ENCODE measurements around the gene ADCY5. TPM values are rescaled to one million over a fixed set of nuclear protein-coding genes. Genes with fewer than 3 reads are reported as not detected.

Gene ADCY5
- total RNA-seq, 4 donors from 2014 or later = 3.5 to 44.6 (median 14.5) TPM

- Histone ChIP-seq H3K4me1 (no peaks in the 10 kb centered on the region), H3K4me3 (no peak overlapping the region), H3K27me3 (no peaks in the 10 kb centered on the region), H3K36me3 (no peaks in the 10 kb centered on the region), H3K27ac (no peak overlapping the region), H3K9me3 (no peaks in the 10 kb centered on the region)
- TF ChIP-seq POLR2A (IDR thresholded peaks at IDR 0.05) (no peak), CTCF (IDR thresholded peaks at IDR 0.05) (no peak)
- peak in 1 of 3 donors; percentile 16 for DNase-seq
Measured at GRCh38 chr3:123339302-123339701, 109.6 kb downstream of the ADCY5 start.

DNA sequence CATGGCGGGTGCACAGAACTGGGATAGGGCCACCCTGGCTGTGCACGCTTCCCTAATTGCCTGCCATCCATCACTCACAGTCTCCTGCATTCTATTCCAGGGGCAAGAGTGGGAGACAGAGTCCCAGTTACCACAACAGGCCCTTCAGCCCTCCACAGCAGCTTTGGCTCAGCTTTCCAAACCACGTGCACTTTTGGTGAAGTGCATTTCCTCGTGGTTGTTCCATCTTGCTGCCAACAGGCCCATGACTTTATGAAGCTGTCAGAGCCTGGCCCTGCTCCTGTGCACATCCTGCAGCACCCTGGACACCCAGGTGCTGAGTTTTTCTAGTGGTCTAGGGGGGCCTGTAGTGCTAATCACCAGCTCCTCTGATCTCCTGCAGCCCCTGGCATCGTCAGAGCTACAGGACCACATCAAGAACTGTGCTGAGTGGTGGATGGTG, 110.2 kb downstream of the ADCY5 start:
- Histone ChIP-seq H3K27me3 (no peaks in the 10 kb centered on the region), H3K36me3 (no peaks in the 10 kb centered on the region), H3K27ac (no peak overlapping the region), H3K9me3 (no peaks in the 10 kb centered on the region), H3K4me1 (no peaks in the 10 kb centered on the region), H3K4me3 (no peak overlapping the region)
- TF ChIP-seq POLR2A (IDR thresholded peaks at IDR 0.05) (no peak), CTCF (IDR thresholded peaks at IDR 0.05) (no peak)
- peak in 1 of 3 donors; percentile 29 for DNase-seq

DNA sequence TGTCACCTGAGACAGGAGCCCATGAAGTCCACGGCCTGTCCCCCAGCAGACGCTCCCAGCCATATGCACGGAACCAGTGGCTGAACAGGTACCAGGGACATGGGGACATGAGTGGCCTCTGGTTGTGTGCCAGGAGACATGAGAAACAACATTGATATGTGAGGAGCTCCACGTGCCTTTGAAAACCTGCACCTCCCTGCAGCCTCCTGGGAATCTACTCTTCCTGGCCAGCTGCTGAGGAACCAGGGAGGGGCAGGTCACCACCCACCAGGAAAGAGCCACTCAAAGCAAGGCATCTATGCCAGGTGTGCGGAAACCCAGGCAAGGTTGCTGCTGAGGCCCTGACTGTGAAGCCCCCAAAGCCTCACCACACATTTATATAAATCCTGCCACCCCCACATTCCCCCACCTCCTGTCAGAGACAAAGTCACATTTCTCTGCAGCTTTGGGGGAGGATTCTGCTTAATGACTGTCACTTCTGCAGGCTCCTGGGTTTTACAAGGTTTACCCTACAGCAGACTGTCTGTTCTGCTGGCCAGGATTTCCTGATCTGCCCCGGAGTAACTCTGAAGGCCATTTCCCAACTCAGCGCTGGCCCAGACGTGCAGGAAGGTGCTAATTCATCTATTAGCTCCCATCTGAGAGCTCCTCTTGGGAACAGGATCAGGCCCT, 110.8 kb downstream of the ADCY5 start:
- H3K9me3 ChIP-seq = no peaks in the 10 kb centered on the region
- no peaks in the 10 kb centered on the region for H3K27me3 ChIP-seq
- H3K36me3 ChIP-seq = no peaks in the 10 kb centered on the region
- no peak overlapping the region for H3K4me3 ChIP-seq
- TF ChIP-seq POLR2A (IDR thresholded peaks at IDR 0.05) = no peak
- TF ChIP-seq CTCF (IDR thresholded peaks at IDR 0.05) = no peak
- no peak overlapping the region for H3K27ac ChIP-seq
- no peaks in the 10 kb centered on the region for H3K4me1 ChIP-seq
- DNase-seq = peak in 1 of 3 donors; percentile 33

DNA sequence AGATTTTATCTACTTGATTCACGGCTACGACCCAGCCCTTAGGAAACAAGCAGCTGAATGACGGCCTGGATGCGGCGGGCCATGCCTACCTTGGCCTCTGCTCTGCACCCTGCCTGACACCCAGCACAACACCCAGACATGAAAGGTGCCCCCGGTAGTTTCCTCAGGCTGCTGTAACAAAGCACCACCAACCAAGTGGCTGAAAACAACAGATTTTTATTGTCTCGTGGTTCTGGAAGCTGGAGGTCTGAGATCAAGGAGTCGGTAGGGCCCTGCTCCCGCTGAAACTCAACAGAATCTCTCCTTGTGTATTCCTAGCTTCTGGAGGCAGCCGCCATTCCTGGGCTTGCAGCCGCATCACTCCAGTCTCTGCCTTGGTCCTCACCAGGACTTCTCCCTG, 111.7 kb downstream of the ADCY5 start:
- Histone ChIP-seq H3K4me3 (no peak overlapping the region), H3K4me1 (no peaks in the 10 kb centered on the region), H3K27ac (no peak overlapping the region), H3K27me3 (no peaks in the 10 kb centered on the region), H3K9me3 (no peaks in the 10 kb centered on the region), H3K36me3 (no peaks in the 10 kb centered on the region)
- peak in 1 of 3 donors; percentile 25 for DNase-seq
- TF ChIP-seq CTCF (IDR thresholded peaks at IDR 0.05) = no peak
- no peak for TF ChIP-seq POLR2A (IDR thresholded peaks at IDR 0.05)

GRCh38 chr3:123336441-123336851, 112.4 kb downstream of the ADCY5 start:
- no peak for TF ChIP-seq CTCF (IDR thresholded peaks at IDR 0.05)
- TF ChIP-seq POLR2A (IDR thresholded peaks at IDR 0.05) = no peak
- peak in 1 of 3 donors; percentile 31 for DNase-seq
- H3K36me3 ChIP-seq = no peaks in the 10 kb centered on the region
- H3K27ac ChIP-seq = no peak overlapping the region
- H3K4me3 ChIP-seq = no peak overlapping the region
- no peaks in the 10 kb centered on the region for H3K4me1 ChIP-seq
- no peaks in the 10 kb centered on the region for H3K27me3 ChIP-seq
- H3K9me3 ChIP-seq = no peaks in the 10 kb centered on the region

All from Peyer's patch (tissue), 4 donors.